Heart right ventricle (tissue), 16 donors: ENCODE data around the gene TOR3A. TPM values are rescaled to one million over a fixed set of nuclear protein-coding genes. Genes with fewer than 3 reads are reported as not detected.
A peak's percentile ranks its signal among the peaks of the same experiment; 100 is the strongest.
"Not testable (repeated sequence)": the region's sequence is repeated elsewhere in the genome, so short reads cannot be mapped to it uniquely, and the experiment has no call there.

ENCODE experiments used
- ATAC-seq, 8 donors: fragments of 200-7000 bp; cut with Tn5 transposase; one replicate each; pipeline ENCODE4 v1.9.1; 2020; ENCODE audit warnings: mild to moderate bottlenecking in 8 of 8, moderate library complexity in 8 of 8, moderate number of reproducible peaks in 1 of 8
- DNase-seq, 2 donors: peaks; one replicate each; pipeline ENCODE4 v3.0.0-alpha.2; 2020
- H3K27ac ChIP-seq, 10 donors: fragments of 200-600 bp; sonication (generic) in 2 of 10; one replicate each; pipeline versions ENCODE4 v1.5.0 to v1.8.0; 2020 to 2022; ENCODE audit warnings: mild to moderate bottlenecking in 3 of 10
- H3K27me3 ChIP-seq, 7 donors: fragments of 200-600 bp; one replicate each; pipeline ENCODE4 v1.8.0; 2021 to 2022; ENCODE audit warnings: mild to moderate bottlenecking in 2 of 7
- H3K36me3 ChIP-seq, 9 donors: fragments of 200-600 bp; sonication (generic) in 1 of 9; one replicate each; pipeline versions ENCODE4 v1.5.0 to v1.8.0; 2020 to 2022; ENCODE audit warnings: mild to moderate bottlenecking in 2 of 9
- H3K4me1 ChIP-seq, 9 donors: fragments of 200-600 bp; sonication (generic) in 1 of 9; one replicate each; pipeline versions ENCODE4 v1.5.0 to v1.8.0; 2020 to 2022; ENCODE audit warnings: mild to moderate bottlenecking in 4 of 9
- H3K4me3 ChIP-seq, 10 donors: fragments of 200-600 bp; sonication (generic) in 2 of 10; one replicate each; pipeline versions ENCODE4 v1.5.0 to v1.8.0; 2020 to 2022; ENCODE audit warnings: mild to moderate bottlenecking in 7 of 10, moderate library complexity in 2 of 10
- H3K9me3 ChIP-seq, 11 donors: fragments of 200-600 bp in 10 of 11; sonication (generic) in 2 of 11; one replicate each; pipeline versions ENCODE4 v1.5.0 to v1.8.0; 2013 to 2022; ENCODE audit warnings: mild to moderate bottlenecking in 2 of 11, control low read depth in 1 of 11, moderate library complexity in 1 of 11
- CTCF ChIP-seq, 9 donors: fragments of 200-600 bp; sonication (generic) in 2 of 9; IDR thresholded peaks; one replicate each; pipeline versions ENCODE4 v1.5.0 to v1.8.0; 2021 to 2022; ENCODE audit warnings: antibody characterized with exemption in 9 of 9, mild to moderate bottlenecking in 5 of 9, moderate library complexity in 1 of 9
- WGBS, 2 donors: extraction: QIAGEN DNeasy Blood & Tissue Kit; methylation state at CpG; one replicate each; pipeline ENCODE4 v1.1.7; 2013; ENCODE audit warnings: inconsistent platforms in 1 of 2; 5-methylcytosine and 5-hydroxymethylcytosine counted together
- intact Hi-C, 10 donors: fragments of 100-400 bp; cut with DNase I; formaldehyde crosslinking; loops; one replicate each; pipeline versions ENCODE4 v1.11.1 to v1.14.2; 2022
- polyA plus RNA-seq, 2 donors: library from polyadenylated mRNA; stranded (reverse); fragments of 200-250 nt; gene quantifications; one replicate each; pipeline ENCODE4 v1.2.3, GENCODE V29; 2013
- total RNA-seq, 10 donors: library from RNA; stranded (reverse); fragmentation: NEBNext Ultra II Directional in 3 of 10; extraction: Animal tissue kit (Norgen Biotek cat#: 25700) in 3 of 10; gene quantifications; one replicate each; pipeline versions ENCODE4 v1.2.1 to v1.2.4, GENCODE V29; 2021 to 2023
- donor health status: Arrhythmogenic right ventricular cardiomyopathy.
- donor health status: ischemic (EF 13 %, LVEDD 7.1; RV severe dilation, severe dysfunction).
- donor health status: healthy with polysubstance abuse.
- donor health status: DM: no; HTN: yes; CAD: no.
- donor health status: DM: no; HTN: no; CAD: no.
- donor health status: ischemic (EF 25% LVEDD 6.9; RV normal size, moderate dysfunction).
- donor health status: ischemic (EF 25% LVEDD 5.7; RV mildly dilated, moderate dysfunction).
- donor health status: healthy.
- donor health status: DM: yes; HTN: yes; CAD: no.
- donor health status: Ischemic cardiomyopathy.
- donor health status: ischemic (EF 35%, LVEDD 5.7; RV mildly dilated, moderate dysfunction).
- donor health status: nonischemic (EF 11% LVEDD 7.7; RV severe dilation, severe dysfunction).
- donor health status: DM: yes; HTN: yes; CAD: no.
- donor health status: PGD.
- donor health status: ischemic (EF 29% LVEDD 5.4; RV normal size, mild dysfunction).
- donor health status: nonischemic (EF 23%, LVEDD 6.1; RV moderate dilation, normal function).

The TOR3A gene
- total and polyA plus RNA-seq, 12 donors = 5.9 to 18.0 (median 10.9) TPM

- Histone ChIP-seq H3K36me3 (peaks cover 0 to 57% (median 0%) of the 10 kb centered on the region in 9 donors), H3K27ac (peak overlapping the region in 6 of 10 donors; percentile 16 to 86 (median 40)), H3K27me3 (no peaks in the 10 kb centered on the region), H3K4me1 (peaks cover 0 to 59% (median 20%) of the 10 kb centered on the region in 9 donors), H3K9me3 (no peaks in the 10 kb centered on the region), H3K4me3 (no peak overlapping the region)
- intact Hi-C loops = loop anchor here in 5 of 10 donors (5.0 to 10.0 kb wide), 4 partner anchors 57 to 167 kb away; partner anchors contain the start of gene SOAT1 (in 2 of the 5)
- TF ChIP-seq CTCF (IDR thresholded peaks at IDR 0.05) = no peak
- DNase-seq (no peak), ATAC-seq (peak in 3 of 8 donors; percentile 11 to 44 (median 44))
- WGBS, 2 donors = 87 to 94% methylated on average over 5 of the region's 5 CpGs
Measured at GRCh38 chr1:179127163-179127895, 45.5 kb downstream of the TOR3A start.

GRCh38 chr1:179128520-179128919, 46.6 kb downstream of the TOR3A start:
- intact Hi-C loops = loop anchor here in 5 of 10 donors (5.0 to 10.0 kb wide), 4 partner anchors 56 to 166 kb away; partner anchors contain the start of gene SOAT1 (in 2 of the 5)
- Histone ChIP-seq H3K4me1 (peaks cover 0 to 59% (median 20%) of the 10 kb centered on the region in 9 donors), H3K27ac (peak overlapping the region in 3 of 10 donors; percentile 58 to 86 (median 64)), H3K36me3 (peaks cover 0 to 45% (median 0%) of the 10 kb centered on the region in 9 donors), H3K9me3 (no peaks in the 10 kb centered on the region), H3K4me3 (no peak overlapping the region), H3K27me3 (no peaks in the 10 kb centered on the region)
- TF ChIP-seq CTCF (IDR thresholded peaks at IDR 0.05) = no peak
- WGBS, 2 donors = 89% methylated on average over 4 of the region's 4 CpGs
- DNase-seq = no peak
- no peak for ATAC-seq

GRCh38 chr1:179129702-179130473, 48.0 kb downstream of the TOR3A start:
- H3K4me1 ChIP-seq = peaks cover 0 to 57% (median 20%) of the 10 kb centered on the region in 9 donors
- peak overlapping the region in 9 of 10 donors; percentile 3 to 49 (median 36) for H3K4me3 ChIP-seq
- ATAC-seq (peak in 7 of 8 donors; percentile 71 to 89 (median 80)), DNase-seq (no peak)
- 70 to 76% methylated on average over 10 of the region's 10 CpGs for WGBS, 2 donors
- no peak for TF ChIP-seq CTCF (IDR thresholded peaks at IDR 0.05)
- H3K9me3 ChIP-seq = no peaks in the 10 kb centered on the region
- intact Hi-C loops = loop anchor here in 5 of 10 donors (5.0 to 10.0 kb wide), 4 partner anchors 55 to 165 kb away; partner anchors contain the start of gene SOAT1 (in 2 of the 5)
- no peaks in the 10 kb centered on the region for H3K27me3 ChIP-seq
- H3K27ac ChIP-seq = peak overlapping the region in 9 of 10 donors; percentile 34 to 86 (median 62)
- peaks cover 0 to 40% (median 0%) of the 10 kb centered on the region in 9 donors for H3K36me3 ChIP-seq

GRCh38 chr1:179135168-179135567, 53.3 kb downstream of the TOR3A start:
- H3K9me3 ChIP-seq, H3K27ac ChIP-seq, DNase-seq, ATAC-seq, H3K27me3 ChIP-seq, H3K4me3 ChIP-seq, intact Hi-C loops: not testable (repeated sequence)
- Histone ChIP-seq H3K4me1 (peaks cover 0 to 28% (median under 1%) of the 10 kb centered on the region in 9 donors), H3K36me3 (peaks cover 0 to 12% (median 0%) of the 10 kb centered on the region in 9 donors)
- WGBS, 2 donors = 96% methylated on average over 9 to 18 of the region's 27 CpGs

GRCh38 chr1:179135707-179136106, 53.8 kb downstream of the TOR3A start:
- H3K27me3 ChIP-seq, intact Hi-C loops: not testable (repeated sequence)

More at GRCh38 chr1:179135707-179136106, 53.8 kb downstream of the TOR3A start:
- not testable (repeated sequence) for ATAC-seq, H3K27ac ChIP-seq, DNase-seq, H3K9me3 ChIP-seq, H3K4me3 ChIP-seq, H3K36me3 ChIP-seq
- peaks cover 0 to 29% (median 0%) of the 10 kb centered on the region in 9 donors for H3K4me1 ChIP-seq
- 95 to 97% methylated on average over 20 to 23 of the region's 28 CpGs for WGBS, 2 donors
